CD14-positive monocyte (primary cell): Measurements from ENCODE around the gene LSM14B. TPM values are rescaled to one million over a fixed set of nuclear protein-coding genes. Genes with fewer than 3 reads are reported as not detected.

ENCODE experiments used
- DNase-seq, 3 donors: peaks; one replicate each; pipeline ENCODE4 v3.0.0-alpha.2; 2011 to 2022
- H2AFZ ChIP-seq: 2 replicates; pipeline ENCODE4 v1.6.0; 2012; ENCODE audit warnings: mild to moderate bottlenecking, low read depth, low read length, inconsistent platforms; ENCODE audit not compliant: insufficient read depth, poor library complexity, severe bottlenecking
- H3K27ac ChIP-seq, 2 donors: 1 replicate in 1 of 2; 2 replicates in 1 of 2; pipeline ENCODE4 v1.5.1; 2012 to 2013; ENCODE audit warnings: low read length in 2 of 2, control low read depth in 1 of 2, inconsistent platforms in 1 of 2, low read depth in 1 of 2, mild to moderate bottlenecking in 1 of 2
- H3K27me3 ChIP-seq, 2 donors: one replicate each; pipeline versions ENCODE4 v1.6.0 to v1.6.1; 2011 to 2013; ENCODE audit warnings: low read length in 2 of 2; ENCODE audit not compliant: control insufficient read depth in 2 of 2, insufficient read depth in 2 of 2
- H3K36me3 ChIP-seq, 2 donors: replicated peaks in 1 of 2; 1 replicate in 1 of 2; 2 replicates in 1 of 2; pipeline versions ENCODE4 v1.5.1 to v1.6.1; 2012 to 2013; ENCODE audit warnings: low read length in 2 of 2, control low read depth in 1 of 2, inconsistent platforms in 1 of 2, mild to moderate bottlenecking in 1 of 2; ENCODE audit not compliant: insufficient read depth in 2 of 2, control insufficient read depth in 1 of 2
- H3K4me1 ChIP-seq, 2 donors: 1 replicate in 1 of 2; 2 replicates in 1 of 2; pipeline versions ENCODE4 v1.5.1 to v1.6.1; 2012 to 2013; ENCODE audit warnings: low read length in 2 of 2, control low read depth in 1 of 2, inconsistent platforms in 1 of 2, mild to moderate bottlenecking in 1 of 2, moderate library complexity in 1 of 2; ENCODE audit not compliant: insufficient read depth in 2 of 2, control insufficient read depth in 1 of 2
- H3K4me2 ChIP-seq: replicated peaks from 2 replicates; pipeline ENCODE3; 2012; ENCODE audit warnings: low read length, moderate library complexity, mild to moderate bottlenecking; ENCODE audit not compliant: poor library complexity, severe bottlenecking; ENCODE audit errors: extremely low read depth
- H3K4me3 ChIP-seq, 3 experiments: fragments of 200-600 bp in 1 of 3; sonication (generic) in 1 of 3; replicated peaks in 1 of 3; 1 replicate in 2 of 3; 2 replicates in 1 of 3; pipeline ENCODE4 v1.5.1; 2011 to 2013; ENCODE audit warnings: low read length in 3 of 3, mild to moderate bottlenecking in 3 of 3, control low read depth in 2 of 3, low read depth in 2 of 3, inconsistent platforms in 1 of 3, moderate library complexity in 1 of 3
- H3K79me2 ChIP-seq: 2 replicates; pipeline ENCODE4 v1.6.0; 2012; ENCODE audit warnings: mild to moderate bottlenecking, control low read depth, inconsistent platforms, low read length, moderate library complexity; ENCODE audit not compliant: insufficient read depth
- H3K9ac ChIP-seq: 2 replicates; pipeline ENCODE4 v1.6.0; 2017; ENCODE audit warnings: low read length, mild to moderate bottlenecking; ENCODE audit not compliant: insufficient read depth, poor library complexity, severe bottlenecking
- H3K9me3 ChIP-seq, 2 donors: replicated peaks in 1 of 2; 1 replicate in 1 of 2; 2 replicates in 1 of 2; pipeline versions ENCODE4 v1.5.1 to v1.6.1; 2012 to 2013; ENCODE audit warnings: low read length in 2 of 2, control low read depth in 1 of 2; ENCODE audit not compliant: control insufficient read depth in 1 of 2, insufficient read depth in 1 of 2
- H4K20me1 ChIP-seq: 2 replicates; pipeline ENCODE4 v1.6.0; 2012; ENCODE audit warnings: mild to moderate bottlenecking, low read length, control low read depth, moderate library complexity; ENCODE audit not compliant: insufficient read depth
- H3K27ac Mint-ChIP-seq, 7 donors: one replicate each; pipeline ENCODE4 v1.8.0; 2020; ENCODE audit warnings: mild to moderate bottlenecking in 7 of 7, mixed read lengths in 7 of 7, moderate library complexity in 6 of 7, inconsistent platforms in 2 of 7
- H3K27me3 Mint-ChIP-seq, 3 donors: one replicate each; pipeline ENCODE4 v1.8.0; 2021 to 2022; ENCODE audit warnings: low read depth in 3 of 3, mild to moderate bottlenecking in 3 of 3, mixed read lengths in 3 of 3, moderate library complexity in 3 of 3, inconsistent platforms in 1 of 3
- H3K36me3 Mint-ChIP-seq, 2 donors: one replicate each; pipeline ENCODE4 v1.8.0; 2020; ENCODE audit warnings: mixed read lengths in 2 of 2, inconsistent platforms in 1 of 2, mild to moderate bottlenecking in 1 of 2
- H3K4me1 Mint-ChIP-seq: one replicate; pipeline ENCODE4 v1.8.0; 2020; ENCODE audit warnings: mild to moderate bottlenecking, mixed read lengths
- H3K4me3 Mint-ChIP-seq, 2 donors: one replicate each; pipeline ENCODE4 v1.8.0; 2020; ENCODE audit warnings: mild to moderate bottlenecking in 2 of 2, mixed read lengths in 2 of 2, moderate library complexity in 1 of 2
- H3K9me3 Mint-ChIP-seq, 7 donors: one replicate each; pipeline ENCODE4 v1.8.0; 2020 to 2022; ENCODE audit warnings: mixed read lengths in 7 of 7, mild to moderate bottlenecking in 6 of 7, moderate library complexity in 6 of 7, inconsistent platforms in 2 of 7
- WGBS: methylation state at CpG from one replicate; pipeline ENCODE4 v1.1.5; 2013; ENCODE audit warnings: missing lambda C conversion rate; ENCODE audit not compliant: insufficient coverage; 5-methylcytosine and 5-hydroxymethylcytosine counted together
- intact Hi-C, 2 donors: fragments of 100-400 bp; cut with micrococcal nuclease; formaldehyde crosslinking; loops; one replicate each; pipeline versions ENCODE4 v1.15.0 to v1.15.1; 2023
- polyA plus RNA-seq, 3 donors: library from polyadenylated mRNA; depleted of rRNA in 1 of 3; unstranded in 2 of 3; stranded (reverse) in 1 of 3; fragments of 300-500 nt in 2 of 3; fragments of >200 nt in 1 of 3; fragmentation: Illumina TruSeq in 2 of 3; gene quantifications; 1 replicate in 2 of 3; 2 replicates in 1 of 3; pipeline ENCODE4 v1.2.3, GENCODE V29; 2012 to 2021
- TF ChIP-seq, protein P1 (sequence below): fragments of 200-600 bp; IDR thresholded peaks from one replicate; pipeline ENCODE4 v1.8.0; 2022; ENCODE audit warnings: antibody characterized with exemption, mild to moderate bottlenecking

LSM14B gene
- polyA plus RNA-seq, 3 donors = 1.0 to 33.5 (median 1.4) TPM

DNA sequence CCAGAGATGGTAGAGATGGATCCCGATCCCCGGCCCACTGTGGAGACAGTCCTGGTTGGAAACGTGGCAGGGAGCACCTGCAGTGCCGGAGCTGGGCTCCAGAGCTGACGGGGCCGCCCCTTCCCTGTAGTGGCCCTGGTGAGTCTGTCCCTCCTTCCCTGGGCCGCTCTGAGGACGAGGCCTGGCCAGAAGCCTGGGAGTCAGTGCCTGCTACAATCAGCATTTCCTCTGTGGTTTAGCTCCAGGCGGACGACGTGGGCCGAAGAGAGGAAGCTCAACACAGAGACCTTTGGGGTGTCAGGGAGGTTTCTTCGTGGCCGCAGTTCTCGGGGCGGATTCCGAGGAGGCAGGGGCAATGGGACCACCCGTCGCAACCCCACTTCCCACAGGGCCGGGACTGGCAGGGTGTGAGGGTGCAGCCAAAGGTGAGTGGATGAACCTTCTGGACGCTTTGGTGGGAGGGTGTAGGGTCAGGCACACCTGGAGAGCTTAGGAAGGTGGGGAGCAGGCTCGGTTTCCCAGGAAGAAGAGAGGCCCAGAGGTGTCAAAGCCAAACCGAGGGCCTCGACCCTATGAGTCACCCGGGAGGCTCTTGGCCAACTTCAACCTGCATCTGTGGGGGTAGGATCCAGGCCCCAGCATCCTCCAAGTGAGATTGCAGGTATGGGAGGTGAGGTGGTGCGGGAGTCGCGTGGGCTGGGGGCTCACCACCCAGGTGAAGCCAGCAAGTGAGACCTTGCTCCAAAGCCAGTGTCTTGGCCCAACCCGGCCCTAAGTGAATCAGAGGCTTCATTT, 11.0 kb downstream of the LSM14B start:
- Histone ChIP-seq H4K20me1 (peaks cover 88% of the 10 kb centered on the region), H3K9ac (peak overlapping the region; percentile 58), H3K27ac (peak overlapping the region; percentile 79 to 80), H3K4me3 (peak overlapping the region in 1 of 3 experiments; percentile 56), H3K27me3 (no peaks in the 10 kb centered on the region), H3K4me2 (peak overlapping the region; percentile 62), H3K4me1 (peaks cover 40 to 48% of the 10 kb centered on the region in 2 donors), H3K36me3 (peaks cover 91 to 94% of the 10 kb centered on the region in 2 donors), H3K9me3 (no peaks in the 10 kb centered on the region), H3K79me2 (peaks cover 32% of the 10 kb centered on the region), H2AFZ (no peak overlapping the region)
- peak; percentile 30 to 34 (median 32) for DNase-seq
- H3K4me1 Mint-ChIP-seq = peaks cover 61% of the 10 kb centered on the region
- intact Hi-C loops = no loop called here
- peaks cover 84 to 97% of the 10 kb centered on the region in 2 donors for H3K36me3 Mint-ChIP-seq
- H3K27ac Mint-ChIP-seq = peak overlapping the region; percentile 78 to 96 (median 93)
- no peaks in the 10 kb centered on the region for H3K27me3 Mint-ChIP-seq
- H3K4me3 Mint-ChIP-seq = peak overlapping the region; percentile 63 to 83
- peaks cover 0 to 2% (median 0%) of the 10 kb centered on the region in 7 donors for H3K9me3 Mint-ChIP-seq
- 40% methylated on average over 25 of the region's 29 CpGs for WGBS
- TF ChIP-seq, protein P1, sequence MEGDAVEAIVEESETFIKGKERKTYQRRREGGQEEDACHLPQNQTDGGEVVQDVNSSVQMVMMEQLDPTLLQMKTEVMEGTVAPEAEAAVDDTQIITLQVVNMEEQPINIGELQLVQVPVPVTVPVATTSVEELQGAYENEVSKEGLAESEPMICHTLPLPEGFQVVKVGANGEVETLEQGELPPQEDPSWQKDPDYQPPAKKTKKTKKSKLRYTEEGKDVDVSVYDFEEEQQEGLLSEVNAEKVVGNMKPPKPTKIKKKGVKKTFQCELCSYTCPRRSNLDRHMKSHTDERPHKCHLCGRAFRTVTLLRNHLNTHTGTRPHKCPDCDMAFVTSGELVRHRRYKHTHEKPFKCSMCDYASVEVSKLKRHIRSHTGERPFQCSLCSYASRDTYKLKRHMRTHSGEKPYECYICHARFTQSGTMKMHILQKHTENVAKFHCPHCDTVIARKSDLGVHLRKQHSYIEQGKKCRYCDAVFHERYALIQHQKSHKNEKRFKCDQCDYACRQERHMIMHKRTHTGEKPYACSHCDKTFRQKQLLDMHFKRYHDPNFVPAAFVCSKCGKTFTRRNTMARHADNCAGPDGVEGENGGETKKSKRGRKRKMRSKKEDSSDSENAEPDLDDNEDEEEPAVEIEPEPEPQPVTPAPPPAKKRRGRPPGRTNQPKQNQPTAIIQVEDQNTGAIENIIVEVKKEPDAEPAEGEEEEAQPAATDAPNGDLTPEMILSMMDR = no peak

DNA sequence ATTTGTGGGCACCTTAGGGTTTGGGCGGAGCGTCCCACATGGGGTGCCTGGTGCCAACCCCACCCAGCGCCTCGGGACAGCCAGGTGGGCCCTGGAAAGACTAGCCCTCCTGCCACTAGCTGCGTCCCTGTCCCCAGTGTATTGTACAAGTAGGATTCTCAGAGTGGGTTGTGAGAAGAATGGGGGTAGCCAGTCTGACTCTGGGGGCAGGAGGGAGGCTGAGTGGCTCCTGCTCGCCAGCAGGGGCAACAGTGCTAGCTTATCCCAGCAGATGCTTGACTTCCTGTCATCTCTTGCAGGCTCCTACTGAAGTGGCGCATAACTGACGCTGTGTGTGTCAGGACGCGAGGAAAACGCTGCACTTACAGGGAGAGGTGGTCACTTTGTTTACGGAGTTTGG, 11.6 kb downstream of the LSM14B start:
- no peaks in the 10 kb centered on the region for H3K27me3 Mint-ChIP-seq
- H3K4me3 Mint-ChIP-seq = peak overlapping the region in 1 of 2 donors; percentile 20
- intact Hi-C loops = no loop called here

More for the DNA sequence above, 11.6 kb downstream of the LSM14B start:
- Histone ChIP-seq H3K4me1 (peaks cover 40 to 48% of the 10 kb centered on the region in 2 donors), H4K20me1 (peaks cover 90% of the 10 kb centered on the region), H3K4me2 (peak overlapping the region; percentile 62), H3K79me2 (peaks cover 36% of the 10 kb centered on the region), H3K9ac (no peak overlapping the region), H3K9me3 (no peaks in the 10 kb centered on the region), H3K27ac (peak overlapping the region; percentile 79 to 80), H3K36me3 (peaks cover 90 to 94% of the 10 kb centered on the region in 2 donors), H3K27me3 (no peaks in the 10 kb centered on the region), H3K4me3 (peak overlapping the region in 1 of 3 experiments; percentile 56), H2AFZ (no peak overlapping the region)
- peaks cover 0 to 3% (median 0%) of the 10 kb centered on the region in 7 donors for H3K9me3 Mint-ChIP-seq
- H3K36me3 Mint-ChIP-seq = peaks cover 84 to 97% of the 10 kb centered on the region in 2 donors
- peaks cover 61% of the 10 kb centered on the region for H3K4me1 Mint-ChIP-seq
- peak overlapping the region; percentile 78 to 96 (median 91) for H3K27ac Mint-ChIP-seq
- TF ChIP-seq, protein P1 = no peak
- DNase-seq = no peak
- 74% methylated on average over 10 of the region's 12 CpGs for WGBS
